Thyroid gland (tissue), 4 donors: ENCODE measurements around the gene C14orf93. TPM values are rescaled to one million over a fixed set of nuclear protein-coding genes. Genes with fewer than 3 reads are reported as not detected.
A peak's percentile ranks its signal among the peaks of the same experiment; 100 is the strongest.

Experiments
- DNase-seq, 2 donors: peaks; one replicate each; pipeline ENCODE4 v3.0.0-alpha.2; 2019
- H3K27ac ChIP-seq, 3 donors: fragments of 200-600 bp; sonication (generic); 1 replicate in 2 of 3; 2 replicates in 1 of 3; pipeline ENCODE4 v1.5.1; 2016 to 2019; ENCODE audit warnings: mild to moderate bottlenecking in 1 of 3, moderate library complexity in 1 of 3
- H3K27me3 ChIP-seq: fragments of 200-600 bp; sonication (generic); one replicate; pipeline ENCODE4 v1.5.1; 2019
- H3K36me3 ChIP-seq, 2 donors: fragments of 200-600 bp; sonication (generic); one replicate each; pipeline ENCODE4 v1.5.1; 2016 to 2019
- H3K4me1 ChIP-seq, 2 donors: fragments of 200-600 bp; sonication (generic); one replicate each; pipeline ENCODE4 v1.5.1; 2017 to 2019
- H3K4me3 ChIP-seq, 3 donors: fragments of 200-600 bp; sonication (generic); replicated peaks in 1 of 3; 1 replicate in 2 of 3; 2 replicates in 1 of 3; pipeline ENCODE4 v1.5.1; 2016; ENCODE audit warnings: mild to moderate bottlenecking in 1 of 3
- H3K9me3 ChIP-seq: fragments of 200-600 bp; sonication (generic); one replicate; pipeline ENCODE4 v1.5.1; 2017
- POLR2A ChIP-seq, 2 donors: fragments of 450-650 bp; IDR thresholded peaks; one replicate each; pipeline ENCODE4 v1.6.1; 2017; ENCODE audit warnings: antibody characterized with exemption in 2 of 2, mild to moderate bottlenecking in 2 of 2, moderate library complexity in 1 of 2
- WGBS, 2 donors: methylation state at CpG; one replicate each; pipeline ENCODE4 v1.1.5; 2017; 5-methylcytosine and 5-hydroxymethylcytosine counted together
- intact Hi-C: fragments of 100-400 bp; cut with DNase I; formaldehyde crosslinking; loops from one replicate; pipeline ENCODE4 v1.15.1; 2023
- total RNA-seq, 4 donors: library from RNA; depleted of rRNA; stranded (reverse); fragments of >200 nt; gene quantifications; one replicate each; pipeline ENCODE4 v1.2.3, GENCODE V29; 2016
- TF ChIP-seq, protein P1 (sequence below), 6 experiments: fragments of 200-600 bp in 3 of 6; fragments of 450-650 bp in 3 of 6; sonication (generic) in 3 of 6; IDR thresholded peaks; one replicate each; pipeline ENCODE4 v1.5.1; 2016 to 2019; ENCODE audit warnings: antibody characterized with exemption in 6 of 6, mild to moderate bottlenecking in 2 of 6, inconsistent platforms in 1 of 6, moderate library complexity in 1 of 6

Gene C14orf93
- total RNA-seq, 4 donors from 2014 or later = 11.6 to 20.6 (median 15.4) TPM

DNA sequence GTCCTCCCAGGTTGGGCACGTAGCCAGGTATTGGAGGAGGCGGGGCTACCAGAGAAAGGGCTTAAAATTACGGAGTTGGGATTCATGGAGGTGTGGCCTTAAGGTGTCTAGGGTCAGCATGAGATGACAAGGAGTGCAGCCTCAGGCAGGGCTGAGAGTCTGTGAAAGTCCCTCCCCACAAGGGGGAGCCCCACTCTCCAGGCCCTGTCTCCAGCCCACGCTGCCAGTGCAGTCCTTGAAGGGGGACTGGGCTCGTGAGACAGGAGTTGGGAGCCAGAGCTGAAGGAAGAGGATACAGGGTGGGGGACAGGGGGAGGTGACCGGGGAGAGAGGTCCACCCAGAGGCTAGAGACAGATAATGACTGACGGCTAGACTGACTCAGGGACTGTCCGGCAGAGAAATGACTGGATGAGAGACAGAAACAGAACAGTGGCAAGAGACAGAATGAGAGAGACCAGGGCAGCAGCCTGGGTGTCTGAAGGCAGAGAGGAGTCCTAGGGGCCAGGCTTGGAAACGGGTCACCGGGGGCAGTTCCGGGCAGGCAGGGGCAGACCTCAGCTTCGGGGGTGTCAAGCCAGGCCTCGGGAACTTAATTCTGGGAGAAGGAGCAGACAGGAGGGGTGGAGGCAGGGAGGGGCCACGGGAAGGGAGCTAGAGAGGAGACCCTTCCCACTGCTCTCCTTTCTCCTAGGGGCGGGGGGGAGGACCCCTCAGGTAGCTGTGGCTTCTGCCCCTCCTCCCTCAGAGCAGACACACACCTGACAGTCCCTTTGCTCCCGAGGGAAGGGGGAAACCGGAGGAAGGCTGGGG is 46.4 kb upstream of the C14orf93 start:
- H3K4me3 ChIP-seq = no peak overlapping the region
- DNase-seq = peak; percentile 52 to 57
- 14 to 22% methylated on average over 17 of the region's 17 CpGs for WGBS, 2 donors
- TF ChIP-seq, protein P1, sequence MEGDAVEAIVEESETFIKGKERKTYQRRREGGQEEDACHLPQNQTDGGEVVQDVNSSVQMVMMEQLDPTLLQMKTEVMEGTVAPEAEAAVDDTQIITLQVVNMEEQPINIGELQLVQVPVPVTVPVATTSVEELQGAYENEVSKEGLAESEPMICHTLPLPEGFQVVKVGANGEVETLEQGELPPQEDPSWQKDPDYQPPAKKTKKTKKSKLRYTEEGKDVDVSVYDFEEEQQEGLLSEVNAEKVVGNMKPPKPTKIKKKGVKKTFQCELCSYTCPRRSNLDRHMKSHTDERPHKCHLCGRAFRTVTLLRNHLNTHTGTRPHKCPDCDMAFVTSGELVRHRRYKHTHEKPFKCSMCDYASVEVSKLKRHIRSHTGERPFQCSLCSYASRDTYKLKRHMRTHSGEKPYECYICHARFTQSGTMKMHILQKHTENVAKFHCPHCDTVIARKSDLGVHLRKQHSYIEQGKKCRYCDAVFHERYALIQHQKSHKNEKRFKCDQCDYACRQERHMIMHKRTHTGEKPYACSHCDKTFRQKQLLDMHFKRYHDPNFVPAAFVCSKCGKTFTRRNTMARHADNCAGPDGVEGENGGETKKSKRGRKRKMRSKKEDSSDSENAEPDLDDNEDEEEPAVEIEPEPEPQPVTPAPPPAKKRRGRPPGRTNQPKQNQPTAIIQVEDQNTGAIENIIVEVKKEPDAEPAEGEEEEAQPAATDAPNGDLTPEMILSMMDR (IDR thresholded peaks at IDR 0.05) = peak in 5 of 6 experiments; percentile 29 to 59 (median 40)
- no peak for TF ChIP-seq POLR2A (IDR thresholded peaks at IDR 0.05)
- intact Hi-C loops = loop anchor here (2.0 kb wide), 1 partner anchor 70 kb away; no protein-coding TSS in a partner anchor
- peaks cover 24 to 26% of the 10 kb centered on the region in 2 donors for H3K36me3 ChIP-seq
- peaks cover 0 to 15% of the 10 kb centered on the region in 2 donors for H3K4me1 ChIP-seq
- no peak overlapping the region for H3K27ac ChIP-seq
- no peaks in the 10 kb centered on the region for H3K9me3 ChIP-seq
- H3K27me3 ChIP-seq = no peaks in the 10 kb centered on the region

DNA sequence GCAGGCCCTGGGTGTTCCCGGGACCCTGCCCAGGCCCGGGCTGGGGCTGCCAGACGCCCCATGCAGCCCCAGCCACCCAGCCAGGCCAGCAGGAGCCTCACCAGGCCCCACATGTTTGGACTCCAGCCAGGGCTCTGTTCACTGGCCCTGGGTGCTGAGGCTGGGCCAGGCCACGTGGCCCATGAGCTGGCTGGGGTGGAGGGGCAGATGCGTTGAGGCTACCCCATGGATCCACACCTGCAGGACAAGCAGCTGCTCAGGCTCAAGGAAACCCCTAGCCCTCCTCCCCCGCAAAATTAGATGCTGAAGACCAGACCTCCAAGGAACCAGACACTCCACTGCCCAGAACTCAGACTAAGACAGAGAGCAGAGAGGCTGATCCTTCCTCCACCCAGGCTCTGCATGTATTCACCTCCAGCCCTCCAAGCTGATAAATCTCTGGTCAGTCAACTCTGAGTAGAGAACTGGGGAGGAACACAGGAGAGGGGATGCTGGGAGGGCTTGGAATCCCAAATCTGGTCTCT is 45.7 kb upstream of the C14orf93 start:
- peaks cover 17 to 19% of the 10 kb centered on the region in 2 donors for H3K36me3 ChIP-seq
- no peak for TF ChIP-seq POLR2A (IDR thresholded peaks at IDR 0.05)
- TF ChIP-seq, protein P1 (IDR thresholded peaks at IDR 0.05) = no peak
- intact Hi-C loops = loop anchor here (2.0 kb wide), 1 partner anchor 69 kb away; no protein-coding TSS in a partner anchor
- H3K4me1 ChIP-seq = peaks cover 0 to 15% of the 10 kb centered on the region in 2 donors
- peak in 1 of 2 donors; percentile 19 for DNase-seq
- H3K4me3 ChIP-seq = no peak overlapping the region
- H3K27me3 ChIP-seq = no peaks in the 10 kb centered on the region
- no peaks in the 10 kb centered on the region for H3K9me3 ChIP-seq
- no peak overlapping the region for H3K27ac ChIP-seq
- 80 to 90% methylated on average over 2 of the region's 6 CpGs for WGBS, 2 donors

DNA sequence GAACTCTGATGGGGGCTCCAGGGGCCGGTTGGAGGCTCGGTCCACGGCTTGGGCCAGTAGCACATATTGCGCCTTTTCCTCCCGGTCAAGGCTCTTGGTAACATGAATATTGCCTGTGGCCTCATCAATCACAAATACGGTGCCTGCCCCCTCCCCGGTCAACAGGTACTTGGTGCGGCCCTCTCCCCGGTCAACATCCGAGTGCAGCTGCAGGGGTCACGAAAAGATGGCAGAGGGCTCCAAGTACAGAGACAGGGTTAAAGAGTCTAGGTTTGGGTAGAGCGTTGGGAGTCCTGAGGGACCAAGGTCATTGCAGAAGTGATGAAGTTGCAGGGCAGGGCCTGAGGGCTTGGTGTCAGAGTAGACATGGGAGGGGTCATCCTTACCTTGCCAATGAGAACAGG is 45.2 kb upstream of the C14orf93 start:
- H3K4me3 ChIP-seq = no peak overlapping the region
- H3K27me3 ChIP-seq = no peaks in the 10 kb centered on the region
- H3K9me3 ChIP-seq = no peaks in the 10 kb centered on the region
- no peak for DNase-seq
- WGBS, 2 donors = 95 to 99% methylated on average over 12 of the region's 12 CpGs
- intact Hi-C loops = no loop called here
- no peak overlapping the region for H3K27ac ChIP-seq
- TF ChIP-seq, protein P1 (IDR thresholded peaks at IDR 0.05) = no peak
- no peak for TF ChIP-seq POLR2A (IDR thresholded peaks at IDR 0.05)
- H3K36me3 ChIP-seq = peaks cover 14% of the 10 kb centered on the region in 2 donors
- peaks cover 0 to 15% of the 10 kb centered on the region in 2 donors for H3K4me1 ChIP-seq

DNA sequence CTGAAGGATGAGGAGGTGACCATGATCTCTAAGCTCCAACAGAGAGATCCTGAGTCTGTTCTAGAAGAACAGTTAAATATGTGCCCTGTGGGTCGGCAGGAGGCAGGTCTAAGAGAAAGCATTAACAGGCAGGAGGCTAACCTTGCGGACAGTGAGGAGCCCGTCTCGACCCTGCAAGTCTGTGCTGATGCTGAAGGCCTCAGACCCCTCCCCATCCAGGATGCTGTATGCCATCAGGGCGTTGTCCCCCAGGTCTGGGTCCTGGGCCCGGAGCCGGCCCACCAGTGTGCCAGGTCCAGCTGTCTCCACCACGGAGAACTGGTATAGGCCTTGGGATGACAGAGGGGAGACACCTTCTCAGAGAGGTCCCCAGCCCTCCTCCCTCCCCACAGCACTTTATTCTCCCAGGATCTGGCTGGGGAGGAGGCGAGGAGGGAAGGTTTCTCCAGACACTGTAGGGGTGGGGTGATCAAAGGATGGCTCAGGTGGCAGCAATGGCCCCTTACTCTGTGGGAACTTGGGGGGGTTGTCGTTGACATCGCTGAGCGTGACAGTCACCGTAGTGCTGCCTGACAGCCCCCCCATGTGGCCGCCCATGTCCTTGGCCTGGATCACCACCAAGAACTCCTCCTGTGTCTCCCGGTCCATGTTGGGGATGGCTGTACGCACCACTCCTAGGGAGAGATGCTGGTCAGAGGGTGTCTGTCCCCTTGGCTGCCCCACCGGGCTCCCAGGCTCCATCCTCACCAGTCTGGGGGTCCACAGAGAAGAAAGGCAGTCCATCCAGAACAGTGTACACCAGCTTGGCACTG is 44.3 kb upstream of the C14orf93 start:
- peaks cover 4 to 7% of the 10 kb centered on the region in 2 donors for H3K36me3 ChIP-seq
- peaks cover 0 to 15% of the 10 kb centered on the region in 2 donors for H3K4me1 ChIP-seq
- H3K4me3 ChIP-seq = no peak overlapping the region
- no peak for TF ChIP-seq POLR2A (IDR thresholded peaks at IDR 0.05)
- TF ChIP-seq, protein P1 (IDR thresholded peaks at IDR 0.05) = no peak
- WGBS, 2 donors = 75 to 79% methylated on average over 7 to 15 of the region's 17 CpGs
- no peaks in the 10 kb centered on the region for H3K9me3 ChIP-seq
- no peak for DNase-seq
- no peak overlapping the region for H3K27ac ChIP-seq
- no peaks in the 10 kb centered on the region for H3K27me3 ChIP-seq
- intact Hi-C loops = no loop called here
